H9 (cell line): ENCODE data around the gene RIMBP2. TPM values are rescaled to one million over a fixed set of nuclear protein-coding genes. Genes with fewer than 3 reads are reported as not detected.
A peak's percentile ranks its signal among the peaks of the same experiment; 100 is the strongest.

Experiments used
- DNase-seq: peaks from one replicate; pipeline ENCODE4 v3.0.0-alpha.2; 2017
- H2AFZ ChIP-seq: one replicate; pipeline ENCODE4 v1.6.1; 2013; ENCODE audit warnings: mild to moderate bottlenecking, low read length, control low read depth, moderate library complexity
- H2AK5ac ChIP-seq: 2 replicates; pipeline ENCODE4 v1.6.1; 2013; ENCODE audit warnings: low read length, control low read depth, mixed read lengths; ENCODE audit not compliant: insufficient read length
- H2BK120ac ChIP-seq: one replicate; pipeline ENCODE4 v1.6.1; 2013; ENCODE audit warnings: low read depth, mild to moderate bottlenecking, low read length, control low read depth, inconsistent platforms; ENCODE audit not compliant: poor library complexity, severe bottlenecking
- H2BK12ac ChIP-seq: 2 replicates; pipeline ENCODE4 v1.6.1; 2013; ENCODE audit warnings: low read length, control low read depth, mixed read lengths, low read depth; ENCODE audit not compliant: insufficient read length
- H2BK15ac ChIP-seq: 2 replicates; pipeline ENCODE4 v1.6.1; 2013; ENCODE audit warnings: low read depth, low read length, control low read depth
- H2BK20ac ChIP-seq: one replicate; pipeline ENCODE4 v1.6.1; 2013; ENCODE audit warnings: low read depth, mild to moderate bottlenecking, low read length, control low read depth, inconsistent platforms; ENCODE audit not compliant: poor library complexity, severe bottlenecking
- H2BK5ac ChIP-seq: 2 replicates; pipeline ENCODE4 v1.6.1; 2013; ENCODE audit warnings: low read length, control low read depth, mixed read lengths; ENCODE audit not compliant: insufficient read length
- H3K14ac ChIP-seq: 2 replicates; pipeline ENCODE4 v1.6.1; 2013; ENCODE audit warnings: low read length, control low read depth; ENCODE audit not compliant: insufficient read depth
- H3K18ac ChIP-seq: 2 replicates; pipeline ENCODE4 v1.6.1; 2013; ENCODE audit warnings: low read depth, mild to moderate bottlenecking, mixed read lengths, low read length, control low read depth; ENCODE audit not compliant: insufficient read length
- H3K23ac ChIP-seq: 2 replicates; pipeline ENCODE4 v1.6.1; 2013; ENCODE audit warnings: low read length, control low read depth, mixed read lengths, low read depth; ENCODE audit not compliant: insufficient read length
- H3K23me2 ChIP-seq: 2 replicates; pipeline ENCODE4 v1.6.1; 2013; ENCODE audit warnings: low read depth, mild to moderate bottlenecking, mixed read lengths, low read length, control low read depth; ENCODE audit not compliant: insufficient read length, poor library complexity, severe bottlenecking
- H3K27ac ChIP-seq: 2 replicates; pipeline ENCODE4 v1.5.1; 2013; ENCODE audit warnings: low read length, control low read depth, mixed read lengths, low read depth; ENCODE audit not compliant: insufficient read length
- H3K27me3 ChIP-seq: 2 replicates; pipeline ENCODE4 v1.6.1; 2013; ENCODE audit warnings: low read length, control low read depth, inconsistent platforms; ENCODE audit not compliant: insufficient read depth
- H3K4ac ChIP-seq: 2 replicates; pipeline ENCODE4 v1.6.1; 2013; ENCODE audit warnings: low read depth, mild to moderate bottlenecking, control low read depth, inconsistent platforms, low read length, moderate library complexity
- H3K4me1 ChIP-seq: 2 replicates; pipeline ENCODE4 v1.6.1; 2013; ENCODE audit warnings: low read length, control low read depth, inconsistent platforms; ENCODE audit not compliant: insufficient read depth
- H3K4me2 ChIP-seq: 2 replicates; pipeline ENCODE4 v1.6.1; 2013; ENCODE audit warnings: low read length, control low read depth, mixed read lengths; ENCODE audit not compliant: insufficient read length, insufficient read depth
- H3K56ac ChIP-seq: 2 replicates; pipeline ENCODE4 v1.6.1; 2013; ENCODE audit warnings: low read depth, mild to moderate bottlenecking, mixed read lengths, low read length, control low read depth; ENCODE audit not compliant: insufficient read length
- H3K79me1 ChIP-seq: 2 replicates; pipeline ENCODE4 v1.6.1; 2013; ENCODE audit warnings: low read depth, mild to moderate bottlenecking, moderate library complexity, low read length, control low read depth, inconsistent platforms; ENCODE audit not compliant: insufficient read depth, poor library complexity, severe bottlenecking
- H3K79me2 ChIP-seq: 2 replicates; pipeline ENCODE4 v1.6.1; 2013; ENCODE audit warnings: low read length, control low read depth, inconsistent platforms; ENCODE audit not compliant: insufficient read depth
- H3K9ac ChIP-seq: 2 replicates; pipeline ENCODE4 v1.6.1; 2013; ENCODE audit warnings: low read length, control low read depth, mixed read lengths; ENCODE audit not compliant: insufficient read length; ENCODE audit errors: extremely low read depth
- H3K9me3 ChIP-seq: one replicate; pipeline ENCODE4 v1.6.1; 2013; ENCODE audit warnings: low read depth, low read length, inconsistent platforms; ENCODE audit not compliant: control insufficient read depth
- H3T11ph ChIP-seq: one replicate; pipeline ENCODE4 v1.6.1; 2013; ENCODE audit warnings: mild to moderate bottlenecking, low read length, control low read depth, inconsistent platforms
- H4K20me1 ChIP-seq: one replicate; pipeline ENCODE4 v1.6.1; 2013; ENCODE audit not compliant: control insufficient read depth, insufficient read length, insufficient read depth
- H4K5ac ChIP-seq: 2 replicates; pipeline ENCODE4 v1.6.1; 2013; ENCODE audit warnings: low read depth, mild to moderate bottlenecking, mixed read lengths, low read length, control low read depth; ENCODE audit not compliant: insufficient read length
- H4K8ac ChIP-seq: replicated peaks from 2 replicates; pipeline ENCODE4 v1.6.1; 2013; ENCODE audit warnings: low read length, control low read depth, mixed read lengths, low read depth; ENCODE audit not compliant: insufficient read length
- H4K91ac ChIP-seq: 2 replicates; pipeline ENCODE4 v1.6.1; 2013; ENCODE audit warnings: low read depth, mild to moderate bottlenecking, moderate library complexity, mixed read lengths, low read length, control low read depth; ENCODE audit not compliant: insufficient read length
- H3K27ac Mint-ChIP-seq, 3 experiments: 2 replicates in 2 of 3; 3 replicates in 1 of 3; pipeline ENCODE4 v1.8.0; 2020 to 2021; ENCODE audit warnings: mixed read lengths in 3 of 3, mild to moderate bottlenecking in 1 of 3, moderate library complexity in 1 of 3
- H3K27me3 Mint-ChIP-seq: 2 replicates; pipeline ENCODE4 v1.8.0; 2021; ENCODE audit warnings: low read depth, mild to moderate bottlenecking, moderate library complexity, mixed read lengths
- H3K36me3 Mint-ChIP-seq, 3 experiments: 2 replicates in 2 of 3; 3 replicates in 1 of 3; pipeline ENCODE4 v1.8.0; 2020 to 2021; ENCODE audit warnings: low read depth in 3 of 3, mixed read lengths in 3 of 3; ENCODE audit not compliant: insufficient read depth in 1 of 3
- H3K4me1 Mint-ChIP-seq, 2 experiments: 2 replicates each; pipeline ENCODE4 v1.8.0; 2020; ENCODE audit warnings: mixed read lengths in 2 of 2
- H3K4me3 Mint-ChIP-seq, 2 experiments: 2 replicates in 1 of 2; 3 replicates in 1 of 2; pipeline ENCODE4 v1.8.0; 2020 to 2021; ENCODE audit warnings: mild to moderate bottlenecking in 2 of 2, mixed read lengths in 2 of 2, moderate library complexity in 1 of 2
- H3K9me3 Mint-ChIP-seq, 2 experiments: 2 replicates in 1 of 2; 3 replicates in 1 of 2; pipeline ENCODE4 v1.8.0; 2020; ENCODE audit warnings: mild to moderate bottlenecking in 2 of 2, mixed read lengths in 2 of 2, moderate library complexity in 1 of 2
- CTCF ChIP-seq: fragments of 200-600 bp; sonication (generic); conservative IDR thresholded peaks from 3 replicates; pipeline ENCODE4 v1.8.0; 2021; ENCODE audit warnings: antibody characterized with exemption, mild to moderate bottlenecking
- WGBS: extraction: QIAGEN DNeasy Blood & Tissue Kit; methylation state at CpG from one replicate; pipeline ENCODE4 v1.1.7; 2013; ENCODE audit warnings: missing lambda C conversion rate, low lambda C conversion rate, mixed read lengths; ENCODE audit not compliant: insufficient read length; ENCODE audit errors: extremely low coverage; 5-methylcytosine and 5-hydroxymethylcytosine counted together
- total RNA-seq: library from RNA; stranded (reverse); gene quantifications from 2 replicates; pipeline ENCODE4 v1.2.1, GENCODE V29; 2021

The RIMBP2 gene
- total RNA-seq, 1 experiment from 2014 or later = 0.70 TPM

GRCh38 chr12:130465046-130465445 lies 251.1 kb downstream of the RIMBP2 start:
- H3K9me3 Mint-ChIP-seq = peaks cover 5 to 10% of the 10 kb centered on the region in 2 experiments; a peak in 4 of 5 replicates

More at GRCh38 chr12:130465046-130465445, 251.1 kb downstream of the RIMBP2 start:
- Histone ChIP-seq H3K9me3 (no peaks in the 10 kb centered on the region), H4K8ac (no peak overlapping the region), H4K20me1 (no peaks in the 10 kb centered on the region), H2BK15ac (no peak overlapping the region), H4K5ac (no peak overlapping the region), H2AK5ac (no peak overlapping the region), H3K27ac (no peak overlapping the region), H3K56ac (no peak overlapping the region), H3K4me2 (no peak overlapping the region), H3K18ac (no peak overlapping the region), H3K23me2 (no peaks in the 10 kb centered on the region), H3K79me2 (no peaks in the 10 kb centered on the region), H3K27me3 (no peaks in the 10 kb centered on the region), H3K4ac (no peak overlapping the region), H3K9ac (no peak overlapping the region), H2AFZ (no peak overlapping the region), H3T11ph (no peak overlapping the region), H3K79me1 (no peaks in the 10 kb centered on the region), H3K4me1 (no peaks in the 10 kb centered on the region; the same call in 1 of the 2 replicates), H3K14ac (no peak overlapping the region), H2BK12ac (no peak overlapping the region), H2BK120ac (no peak overlapping the region), H2BK20ac (no peak overlapping the region), H2BK5ac (no peak overlapping the region), H4K91ac (no peak overlapping the region), H3K23ac (no peak overlapping the region)
- H3K4me3 Mint-ChIP-seq = no peak overlapping the region
- H3K4me1 Mint-ChIP-seq = peaks cover 19% of the 10 kb centered on the region in 2 experiments
- no CpG with 5 or more reads among the region's 15 CpGs for WGBS
- H3K27ac Mint-ChIP-seq = 0 out of 7 replicates have a peak overlapping the region, but pooled peaks of 1 of the 3 experiments have one; percentile 10
- H3K27me3 Mint-ChIP-seq = peaks cover 4% of the 10 kb centered on the region; the same call in 1 of the 2 replicates
- peaks cover 0 to 9% (median 3%) of the 10 kb centered on the region in 3 experiments; a peak in 5 of 7 replicates for H3K36me3 Mint-ChIP-seq
- TF ChIP-seq CTCF = no peak
- DNase-seq = no peak
